HUDEP-2 (cell line): Measurements from ENCODE around the gene COLQ.
A peak's percentile ranks its signal among the peaks of the same experiment; 100 is the strongest.
"Not testable (repeated sequence)": the region's sequence is repeated elsewhere in the genome, so short reads cannot be mapped to it uniquely, and the experiment has no call there.

Experiments used
- DNase-seq, 76 experiments: peaks; one replicate each; lab custom pipeline; 2025; ENCODE audit not compliant: unreplicated experiment in 76 of 76; lab: John Stamatoyannopoulos, UW

COLQ gene

DNA sequence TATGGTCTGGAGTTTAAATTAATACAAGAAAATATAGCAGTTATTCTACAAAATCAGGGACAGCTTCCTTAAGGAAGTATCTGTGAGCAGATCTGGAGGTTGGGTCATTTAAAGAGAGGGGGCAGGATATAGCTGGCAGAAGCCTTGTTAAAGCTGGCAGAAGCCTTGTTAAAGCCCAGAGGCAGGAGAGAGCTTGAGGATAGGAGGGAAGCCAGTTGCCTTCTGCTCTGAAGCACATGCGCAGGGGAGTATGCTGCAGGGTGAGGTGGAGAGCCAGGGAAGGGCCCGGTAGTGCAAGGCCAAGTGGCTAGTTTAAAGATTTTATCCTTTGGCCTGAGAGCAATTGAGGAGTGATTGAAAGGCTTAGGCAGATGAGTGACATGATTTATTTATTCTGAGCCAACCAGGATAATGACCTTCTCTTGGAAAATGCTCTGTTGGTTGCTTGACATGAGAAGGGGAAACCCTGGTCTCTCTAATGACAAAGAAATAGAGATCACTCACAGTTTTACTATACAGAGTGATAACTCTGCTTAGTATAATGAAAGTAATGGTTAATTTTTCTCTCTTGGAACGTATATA lies 90.2 kb downstream of the COLQ start:
- DNase-seq: no peak

DNA sequence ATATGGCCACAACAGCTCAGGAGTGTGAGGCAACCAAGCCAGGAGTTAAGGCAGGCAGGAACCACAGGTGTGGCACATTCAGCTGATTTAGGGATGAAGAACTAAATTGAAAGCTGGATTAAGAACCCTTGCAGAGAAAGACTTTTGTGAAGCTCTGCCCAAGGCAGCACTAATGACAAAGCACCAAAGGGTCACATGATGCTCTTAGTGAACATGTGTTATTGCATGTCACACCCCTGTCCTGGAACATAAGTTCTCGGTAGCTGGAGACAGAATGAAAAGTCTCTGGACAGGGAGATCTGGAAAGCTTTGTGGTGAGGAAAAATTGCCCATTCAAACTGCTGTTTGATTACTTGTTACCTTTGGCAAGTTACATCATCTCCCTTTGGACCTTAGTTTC lies 90.9 kb downstream of the COLQ start:
- DNase-seq: no peak

DNA sequence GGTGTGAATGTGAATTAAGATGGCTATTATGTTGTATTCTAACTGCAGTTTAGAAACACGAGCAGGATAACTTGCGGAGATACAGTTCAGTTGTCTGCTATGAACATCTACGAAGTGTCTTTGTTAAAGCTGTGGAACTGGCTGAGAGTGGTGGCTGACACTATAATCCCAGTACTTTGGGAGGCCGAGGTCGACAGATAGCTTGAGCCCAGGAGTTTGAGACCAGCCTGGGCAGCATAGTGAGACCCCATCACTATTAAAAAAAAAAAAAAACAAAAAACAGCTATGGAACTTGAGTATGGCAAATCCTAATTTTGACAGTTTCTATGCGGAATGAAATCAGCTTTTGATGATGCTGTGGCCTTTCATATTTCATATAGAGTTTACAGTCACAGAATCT lies 92.4 kb downstream of the COLQ start:
- DNase-seq: no peak

DNA sequence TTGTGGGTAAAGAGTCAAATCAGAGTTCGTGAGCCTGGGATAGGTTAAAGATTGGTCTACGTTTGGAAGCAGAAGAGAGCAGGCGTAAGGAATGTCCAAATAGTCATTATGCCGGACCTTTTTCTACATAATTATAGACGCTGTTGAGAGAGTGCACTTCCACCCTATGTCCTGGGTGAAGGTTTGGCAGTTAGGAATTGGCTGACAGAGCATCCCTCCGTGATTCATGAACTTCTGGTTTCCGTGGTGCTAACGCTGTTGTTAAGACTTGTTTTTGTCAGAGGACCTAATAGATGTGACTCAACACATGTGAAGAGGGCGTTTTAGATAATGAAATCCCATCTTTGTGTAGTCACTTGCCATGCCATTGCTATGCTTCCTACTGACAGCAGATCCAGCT lies 93.0 kb downstream of the COLQ start:
- no peak for DNase-seq

DNA sequence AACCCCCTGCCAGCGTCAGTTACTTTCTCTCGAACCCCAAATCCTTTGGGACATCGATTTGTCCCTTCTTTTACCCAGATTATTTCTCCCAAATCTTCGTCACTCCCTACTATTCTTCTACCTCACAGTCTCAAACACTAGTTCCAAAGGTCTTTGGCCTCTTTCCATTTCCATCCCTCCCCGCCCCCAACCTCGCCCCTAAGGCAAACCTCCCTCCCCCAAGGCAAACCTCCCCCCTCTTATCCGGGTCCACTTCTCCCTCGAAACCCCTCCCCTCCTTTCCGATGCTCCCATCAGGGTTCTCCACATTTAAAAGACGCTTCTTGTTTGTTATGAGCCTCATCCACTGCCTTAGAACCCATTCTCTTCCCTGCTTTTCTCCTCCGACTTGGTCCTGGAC lies 93.5 kb downstream of the COLQ start:
- DNase-seq: no peak

DNA sequence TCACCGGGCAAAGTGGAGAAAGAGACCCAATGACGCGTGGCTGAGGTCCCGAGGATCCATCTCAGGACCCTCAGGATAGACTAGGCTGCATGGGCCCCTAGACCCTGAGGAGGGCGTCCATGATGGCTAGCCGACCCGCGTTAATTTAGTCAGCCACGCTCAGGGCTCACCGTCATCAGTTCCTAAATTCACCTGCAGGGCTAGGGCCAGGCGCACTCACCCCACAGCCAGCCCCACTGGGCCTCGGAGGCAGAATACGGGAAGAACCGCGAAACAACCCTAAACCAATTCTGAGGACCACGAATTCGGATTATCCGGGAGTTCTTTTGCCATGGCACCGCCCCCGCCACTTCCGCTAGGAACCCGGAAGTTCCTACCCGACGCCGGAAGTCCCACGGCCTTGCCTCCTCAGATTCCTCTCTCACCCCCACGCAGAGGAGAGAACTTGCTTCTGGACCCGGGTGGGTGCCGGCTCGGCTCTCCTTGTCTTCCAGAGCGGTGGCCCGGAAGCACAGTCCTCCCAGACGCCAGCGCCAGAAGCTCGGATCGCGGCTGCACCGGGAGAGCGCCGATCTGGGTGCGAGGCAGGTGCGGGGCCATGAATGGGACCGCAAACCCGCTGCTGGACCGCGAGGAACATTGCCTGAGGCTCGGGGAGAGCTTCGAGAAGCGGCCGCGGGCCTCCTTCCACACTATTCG lies 94.2 kb downstream of the COLQ start, which contains the start of the genes EAF1 and METTL6:
Gene EAF1, plus strand, starts transcription at position 417 of the 699 bp plus-strand sequence. Its CDS starts 182 bp downstream, at position 599.
Gene METTL6, minus strand, starts transcription at position 363 of the 699 bp plus-strand sequence. CDS start 1,033 bp downstream, outside the sequence.
- DNase-seq: peak in 72 of 76 experiments; percentile 10 to 85 (median 64)

DNA sequence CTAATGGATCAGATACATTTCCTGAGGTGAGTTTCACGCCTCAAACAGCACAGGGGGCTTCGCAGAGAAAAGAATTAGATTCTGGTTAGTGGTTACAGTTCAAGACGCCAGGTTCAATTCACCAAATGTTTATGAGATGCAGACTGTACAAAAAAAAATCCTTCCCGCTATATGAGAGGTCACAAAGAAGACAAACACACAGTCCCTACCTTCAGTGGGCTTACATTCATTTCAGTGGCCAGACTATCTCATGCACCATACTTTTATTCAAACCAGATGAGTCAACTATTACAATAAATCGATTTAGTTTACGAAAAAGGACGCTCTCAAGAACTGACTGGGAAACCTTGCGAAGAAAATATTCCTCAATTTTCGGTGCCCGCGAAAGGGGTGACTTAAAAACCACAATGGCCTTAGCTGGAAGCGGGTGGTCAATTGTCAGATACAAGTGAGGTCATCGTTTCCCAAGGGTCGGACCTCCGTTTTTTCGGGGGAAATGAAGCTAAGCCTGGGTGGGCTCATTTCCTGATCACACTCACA lies 94.9 kb downstream of the COLQ start:
- no peak for DNase-seq

DNA sequence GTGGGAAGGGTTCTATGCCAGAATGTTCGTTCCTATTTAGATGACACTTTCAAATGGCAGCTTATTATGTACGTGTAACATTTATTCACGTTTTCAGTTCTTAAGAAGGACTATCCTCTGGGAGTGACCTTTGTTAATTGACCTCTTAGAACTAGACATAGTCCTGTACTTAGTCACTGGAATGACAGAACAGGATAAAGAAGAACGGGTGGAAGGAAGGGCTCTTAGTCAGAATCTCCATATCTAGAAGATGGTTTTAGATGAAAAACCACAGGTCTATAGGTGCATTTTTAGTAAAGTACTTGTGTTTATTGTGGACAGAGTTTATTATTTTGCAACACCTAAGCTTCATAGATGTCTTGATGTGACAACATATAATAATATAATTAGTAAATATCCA lies 100.6 kb downstream of the COLQ start:
- no peak for DNase-seq

DNA sequence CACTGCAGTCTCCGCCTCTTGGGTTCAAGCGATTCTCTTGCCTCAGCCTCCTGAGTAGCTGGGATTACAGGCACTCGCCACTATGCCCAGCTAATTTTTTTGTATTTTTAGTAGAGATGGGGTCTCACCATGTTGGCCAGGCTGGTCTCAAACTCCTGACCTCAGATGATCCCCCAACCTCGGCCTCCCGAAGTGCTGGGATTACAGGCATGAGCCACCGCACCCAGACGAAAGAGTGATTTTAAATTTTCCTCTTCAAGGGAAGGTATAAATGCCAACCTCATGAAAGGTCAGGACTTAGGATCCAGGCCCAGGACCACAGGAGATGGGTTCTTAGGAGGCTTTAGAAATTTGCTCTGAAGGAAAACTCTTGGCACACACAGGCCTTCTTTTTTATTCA lies 110.5 kb downstream of the COLQ start:
- not testable (repeated sequence) for DNase-seq

DNA sequence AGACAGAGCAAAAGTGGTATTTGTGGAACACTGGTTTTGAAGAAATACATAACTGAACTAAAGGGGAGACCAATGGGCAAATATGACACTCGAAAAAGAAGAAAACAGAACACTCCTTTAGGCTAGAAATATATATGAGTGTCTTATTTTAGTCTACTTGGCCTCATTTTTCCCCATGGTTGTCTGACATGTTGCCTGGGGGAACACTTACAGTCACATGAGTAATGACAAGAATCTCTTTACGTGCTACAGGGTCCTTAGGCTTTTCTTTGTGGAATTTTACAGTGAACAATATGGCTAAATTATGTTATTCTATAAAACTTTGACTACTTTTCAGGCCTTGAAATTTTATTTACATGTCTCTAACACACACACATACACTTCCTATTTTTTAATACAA lies 111.7 kb downstream of the COLQ start:
- DNase-seq: no peak

DNA sequence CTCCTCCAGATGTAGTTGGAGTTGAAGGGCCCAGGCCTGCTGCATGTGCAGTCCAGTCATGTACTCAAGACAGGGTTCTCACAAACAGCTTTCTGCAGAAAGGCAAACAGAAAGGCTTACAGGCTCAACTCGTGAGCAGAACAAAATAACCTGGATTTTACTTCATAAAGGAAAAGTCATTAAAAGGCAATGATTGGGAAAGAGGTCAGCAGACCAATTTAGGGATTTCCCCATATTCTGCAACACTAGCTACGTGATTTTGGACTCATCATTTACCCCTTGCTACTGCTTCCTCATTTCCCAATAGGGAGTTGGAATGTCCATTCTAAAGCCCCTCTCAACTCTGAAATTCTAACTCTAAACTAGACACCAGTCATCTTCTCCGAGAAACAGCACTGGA lies 112.3 kb downstream of the COLQ start:
- DNase-seq: no peak

DNA sequence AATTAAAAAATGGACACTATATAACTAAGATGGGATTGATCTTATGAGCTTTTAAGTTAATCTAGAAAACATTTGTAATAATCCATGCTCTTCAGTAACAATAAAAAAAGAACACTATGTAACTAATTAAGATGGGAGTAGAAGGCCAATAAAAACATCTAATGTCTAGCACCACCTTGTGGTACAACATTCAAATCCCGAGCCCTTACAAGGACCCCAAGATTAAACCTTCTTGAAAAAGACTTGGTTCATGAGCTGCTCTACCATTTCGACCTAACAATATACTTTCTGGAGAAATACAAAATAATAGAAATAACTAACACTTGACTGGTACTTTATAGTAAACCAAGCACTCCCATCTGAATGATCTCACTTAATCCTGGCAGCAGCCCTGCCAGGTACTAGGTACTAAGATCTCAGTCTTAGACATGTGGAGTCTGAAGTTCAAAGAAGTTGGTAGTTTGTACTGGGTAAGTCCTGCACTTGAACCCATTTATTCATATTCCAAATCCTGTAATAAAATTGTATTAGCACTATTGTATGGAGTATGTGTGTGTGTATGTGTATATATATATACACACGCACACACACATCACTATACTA lies 116.0 kb downstream of the COLQ start:
- DNase-seq: peak in 22 of 76 experiments; percentile 9 to 50 (median 25)

DNA sequence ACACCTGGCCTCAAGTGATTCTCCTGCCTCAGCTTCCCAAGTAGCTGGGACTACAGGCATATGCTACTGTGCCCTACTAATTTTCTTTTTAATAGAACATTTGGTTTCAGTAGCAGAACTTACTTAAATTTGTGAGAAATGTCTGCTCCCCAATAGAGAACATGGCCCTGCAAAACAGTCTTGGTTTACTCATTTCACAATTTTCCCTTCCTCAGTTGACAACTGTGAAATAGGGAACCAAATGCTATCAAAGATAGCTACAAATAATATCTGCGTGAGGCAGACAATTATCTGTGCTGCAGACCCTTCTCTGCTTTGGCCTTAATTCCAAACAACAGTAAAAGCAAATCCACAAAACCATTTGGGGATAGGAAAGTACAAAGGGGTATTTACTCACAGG lies 116.7 kb downstream of the COLQ start:
- no peak for DNase-seq

DNA sequence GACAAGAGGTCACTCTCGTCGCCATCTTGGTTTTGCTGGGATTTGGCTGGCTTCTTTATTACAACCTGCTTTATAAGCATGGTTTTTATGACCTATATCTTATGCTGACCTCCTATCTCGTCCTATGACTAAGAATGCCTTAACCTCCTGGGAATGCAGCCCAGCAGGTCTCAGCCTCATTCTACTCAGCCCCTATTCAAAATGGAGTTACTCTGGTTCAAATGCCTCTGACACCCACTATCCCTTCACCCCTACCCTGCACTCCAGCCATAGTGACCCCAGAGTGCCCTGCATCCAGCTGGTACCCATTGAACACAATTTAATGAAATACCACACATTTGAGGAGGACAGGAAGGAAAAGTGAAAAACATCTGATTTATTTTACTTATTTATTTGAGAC lies 117.5 kb downstream of the COLQ start:
- no peak for DNase-seq

DNA sequence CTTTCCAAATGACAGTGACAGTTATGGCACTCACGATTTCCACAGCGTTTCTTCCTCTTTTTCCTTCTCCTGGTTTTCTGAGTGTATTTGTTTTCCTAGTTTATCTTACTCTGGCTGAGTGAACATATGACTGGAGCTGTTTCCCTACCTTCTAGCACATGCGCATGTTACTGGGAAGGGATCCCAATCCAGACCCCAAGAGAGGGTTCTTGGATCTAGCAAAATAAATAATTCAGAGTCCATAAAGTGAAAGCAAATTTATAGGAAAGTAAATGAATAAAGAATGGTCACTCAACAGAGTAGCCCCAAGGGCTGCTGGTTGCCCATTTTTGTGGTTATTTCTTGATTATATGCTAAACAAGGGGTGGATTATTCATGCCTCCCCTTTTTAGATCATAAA lies 118.0 kb downstream of the COLQ start:
- no peak for DNase-seq

DNA sequence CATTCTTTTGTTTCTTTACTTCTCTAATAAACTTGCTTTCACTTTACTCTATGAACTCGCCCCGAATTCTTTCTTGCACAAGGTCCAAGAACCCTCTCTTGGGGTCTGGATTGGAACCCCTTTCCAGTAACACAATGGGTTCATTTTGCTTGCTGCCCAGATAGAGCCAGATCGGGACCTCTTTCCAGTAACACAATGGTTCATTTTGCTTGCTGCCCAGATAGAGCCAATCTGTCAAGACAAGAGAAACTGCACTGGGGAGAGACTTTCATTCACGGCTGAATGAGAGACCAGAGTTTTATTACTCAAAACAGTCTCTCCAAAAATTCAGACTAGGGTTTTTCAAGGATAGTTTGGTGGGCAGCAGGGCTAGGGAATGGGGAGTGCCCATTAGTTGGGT lies 119.6 kb downstream of the COLQ start:
- DNase-seq: no peak
